Astrocyte (in vitro differentiated cells and primary cell): Measurements from ENCODE around the gene SLC5A2. TPM values are rescaled to one million over a fixed set of nuclear protein-coding genes. Genes with fewer than 3 reads are reported as not detected.

Experiments used
- DNase-seq: peaks from one replicate; pipeline ENCODE4 v3.0.0-alpha.2; 2010; ENCODE audit warnings: low read depth
- FAIRE-seq: peaks from 2 replicates; lab custom pipeline; 2011; peaks lifted over from hg19 to GRCh38; lab: Jason Lieb, UNC
- H2AFZ ChIP-seq: 2 replicates; pipeline ENCODE4 v1.6.0; 2012; ENCODE audit warnings: low read depth, low read length, inconsistent platforms
- H3K27ac ChIP-seq: 2 replicates; pipeline ENCODE4 v1.5.1; 2011; ENCODE audit warnings: low read depth, low read length, inconsistent platforms
- H3K27me3 ChIP-seq: 2 replicates; pipeline ENCODE4 v1.6.0; 2011; ENCODE audit warnings: low read length, inconsistent platforms; ENCODE audit not compliant: insufficient read depth
- H3K36me3 ChIP-seq: 2 replicates; pipeline ENCODE4 v1.5.1; 2011; ENCODE audit warnings: low read length, inconsistent platforms; ENCODE audit not compliant: insufficient read depth
- H3K4me1 ChIP-seq: 2 replicates; pipeline ENCODE4 v1.5.1; 2011; ENCODE audit warnings: low read length, inconsistent platforms; ENCODE audit not compliant: insufficient read depth
- H3K4me2 ChIP-seq: 2 replicates; pipeline ENCODE4 v1.6.0; 2012; ENCODE audit warnings: low read length, inconsistent platforms
- H3K4me3 ChIP-seq: 2 replicates; pipeline ENCODE4 v1.5.1; 2011; ENCODE audit warnings: low read depth, mild to moderate bottlenecking, low read length, inconsistent platforms; ENCODE audit not compliant: insufficient read depth
- H3K79me2 ChIP-seq: 2 replicates; pipeline ENCODE4 v1.6.0; 2012; ENCODE audit warnings: mild to moderate bottlenecking, low read length, inconsistent platforms; ENCODE audit not compliant: insufficient read depth
- H3K9ac ChIP-seq: 2 replicates; pipeline ENCODE4 v1.6.0; 2012; ENCODE audit warnings: mild to moderate bottlenecking, low read length, inconsistent platforms
- H3K9me3 ChIP-seq: 2 replicates; pipeline ENCODE4 v1.5.1; 2012; ENCODE audit warnings: low read depth, mild to moderate bottlenecking, low read length, inconsistent platforms; ENCODE audit not compliant: insufficient read depth
- H4K20me1 ChIP-seq: 2 replicates; pipeline ENCODE4 v1.6.0; 2012; ENCODE audit warnings: low read length, inconsistent platforms; ENCODE audit not compliant: insufficient read depth
- H3K27ac Mint-ChIP-seq: one replicate; pipeline ENCODE4 v1.8.0; 2021; ENCODE audit warnings: mild to moderate bottlenecking, mixed read lengths; ENCODE audit not compliant: unreplicated experiment
- H3K27me3 Mint-ChIP-seq: one replicate; pipeline ENCODE4 v1.8.0; 2021; ENCODE audit warnings: low read depth, mixed read lengths; ENCODE audit not compliant: unreplicated experiment
- H3K36me3 Mint-ChIP-seq: one replicate; pipeline ENCODE4 v1.8.0; 2021; ENCODE audit warnings: low read depth, mixed read lengths; ENCODE audit not compliant: unreplicated experiment
- H3K4me1 Mint-ChIP-seq: one replicate; pipeline ENCODE4 v1.8.0; 2021; ENCODE audit warnings: low read depth, mixed read lengths; ENCODE audit not compliant: unreplicated experiment
- H3K4me3 Mint-ChIP-seq: one replicate; pipeline ENCODE4 v1.8.0; 2021; ENCODE audit warnings: mild to moderate bottlenecking, moderate library complexity, mixed read lengths; ENCODE audit not compliant: unreplicated experiment
- H3K9me3 Mint-ChIP-seq: one replicate; pipeline ENCODE4 v1.8.0; 2021; ENCODE audit warnings: mild to moderate bottlenecking, mixed read lengths; ENCODE audit not compliant: unreplicated experiment
- CTCF ChIP-seq: IDR thresholded peaks from 2 replicates; pipeline ENCODE4 v1.5.1; 2011; ENCODE audit warnings: low read depth, mild to moderate bottlenecking, inconsistent platforms, low read length, moderate library complexity; ENCODE audit not compliant: insufficient read depth
- EZH2 ChIP-seq: IDR thresholded peaks from 2 replicates; pipeline ENCODE4 v1.6.1; 2012; ENCODE audit warnings: mild to moderate bottlenecking, low read length, inconsistent platforms; ENCODE audit not compliant: insufficient read depth
- total RNA-seq: library from RNA; stranded (reverse); gene quantifications from 2 replicates; pipeline ENCODE4 v1.2.1, GENCODE V29; 2021

SLC5A2 gene
- total RNA-seq, 1 donor from 2014 or later = not detected

- peaks cover 21% of the 10 kb centered on the region for H3K4me1 ChIP-seq
- no peak overlapping the region for H3K27ac Mint-ChIP-seq
- FAIRE-seq = no peak
Measured at GRCh38 chr16:31461921-31462804, 20.8 kb upstream of the SLC5A2 start.

GRCh38 chr16:31464348-31464769 lies 18.6 kb upstream of the SLC5A2 start:
- Mint-ChIP-seq H3K27ac (no peak overlapping the region), H3K4me3 (no peak overlapping the region), H3K27me3 (no peaks in the 10 kb centered on the region), H3K4me1 (peaks cover 4% of the 10 kb centered on the region), H3K9me3 (peaks cover 3% of the 10 kb centered on the region), H3K36me3 (peaks cover 10% of the 10 kb centered on the region)
- FAIRE-seq (no peak), DNase-seq (no peak)
- Histone ChIP-seq H3K9ac (no peak overlapping the region), H3K4me2 (no peak overlapping the region), H4K20me1 (no peaks in the 10 kb centered on the region), H3K4me3 (no peak overlapping the region), H3K27me3 (no peaks in the 10 kb centered on the region), H3K9me3 (no peaks in the 10 kb centered on the region), H3K36me3 (peaks cover 4% of the 10 kb centered on the region), H3K79me2 (peaks cover 13% of the 10 kb centered on the region), H3K4me1 (peaks cover 12% of the 10 kb centered on the region), H3K27ac (no peak overlapping the region), H2AFZ (no peak overlapping the region)
- TF ChIP-seq CTCF (no peak), EZH2 (no peak)

More at GRCh38 chr16:31461921-31462804, 20.8 kb upstream of the SLC5A2 start:
- Histone ChIP-seq H3K9ac (no peak overlapping the region), H3K4me3 (no peak overlapping the region), H3K79me2 (peaks cover 32% of the 10 kb centered on the region), H3K9me3 (no peaks in the 10 kb centered on the region), H3K27ac (no peak overlapping the region), H4K20me1 (peaks cover 13% of the 10 kb centered on the region), H3K4me2 (no peak overlapping the region), H2AFZ (no peak overlapping the region), H3K36me3 (peaks cover 4% of the 10 kb centered on the region), H3K27me3 (no peaks in the 10 kb centered on the region)
- peaks cover 3% of the 10 kb centered on the region for H3K9me3 Mint-ChIP-seq
- H3K4me1 Mint-ChIP-seq = peaks cover 7% of the 10 kb centered on the region
- peaks cover 10% of the 10 kb centered on the region for H3K36me3 Mint-ChIP-seq
- no peak overlapping the region for H3K4me3 Mint-ChIP-seq
- DNase-seq = no peak
- H3K27me3 Mint-ChIP-seq = no peaks in the 10 kb centered on the region
- TF ChIP-seq CTCF = no peak
- no peak for TF ChIP-seq EZH2

GRCh38 chr16:31464781-31465260 lies 18.1 kb upstream of the SLC5A2 start:
- H3K27me3 Mint-ChIP-seq = no peaks in the 10 kb centered on the region
- H3K4me1 ChIP-seq = peaks cover 12% of the 10 kb centered on the region
- H4K20me1 ChIP-seq = no peaks in the 10 kb centered on the region
- H3K4me3 ChIP-seq = no peak overlapping the region
- H3K36me3 Mint-ChIP-seq = peaks cover 10% of the 10 kb centered on the region
- no peak for FAIRE-seq
- H3K27ac ChIP-seq = no peak overlapping the region
- H3K27me3 ChIP-seq = no peaks in the 10 kb centered on the region
- H3K9me3 Mint-ChIP-seq = peaks cover 3% of the 10 kb centered on the region
- H3K4me2 ChIP-seq = no peak overlapping the region
- DNase-seq = no peak
- H3K9ac ChIP-seq = no peak overlapping the region
- no peak overlapping the region for H2AFZ ChIP-seq
- peaks cover 4% of the 10 kb centered on the region for H3K4me1 Mint-ChIP-seq
- H3K27ac Mint-ChIP-seq = no peak overlapping the region
- H3K9me3 ChIP-seq = no peaks in the 10 kb centered on the region
- H3K4me3 Mint-ChIP-seq = no peak overlapping the region
- H3K36me3 ChIP-seq = peaks cover 4% of the 10 kb centered on the region
- no peak for TF ChIP-seq CTCF
- no peak for TF ChIP-seq EZH2
- peaks cover 13% of the 10 kb centered on the region for H3K79me2 ChIP-seq
